HCT116 (cell line): Measurements from ENCODE around the gene GSDMA.

Experiments used
- CEBPB ChIP-seq: IDR thresholded peaks from 2 replicates; pipeline ENCODE4 v1.6.1; 2012; ENCODE audit warnings: low read depth
- EZH2 ChIP-seq: fragments of 200-600 bp; sonication (generic); IDR thresholded peaks from 2 replicates; pipeline ENCODE4 v1.6.1; 2017; ENCODE audit warnings: antibody characterized with exemption, mixed run types
- EZH2phosphoT487 ChIP-seq: fragments of 200-600 bp; IDR thresholded peaks from 2 replicates; pipeline ENCODE4 v1.6.1; 2018; ENCODE audit warnings: antibody characterized with exemption, borderline replicate concordance
- POLR2A ChIP-seq: IDR thresholded peaks from 2 replicates; pipeline ENCODE4 v1.7.0; 2011; ENCODE audit warnings: borderline replicate concordance; ENCODE audit not compliant: insufficient read depth, insufficient read length; ENCODE audit errors: extremely low read depth
- POLR2AphosphoS5 ChIP-seq: IDR thresholded peaks from 2 replicates; pipeline ENCODE4 v1.6.1; 2011; ENCODE audit warnings: mild to moderate bottlenecking, low read depth, low read length, moderate library complexity
- RAD21 ChIP-seq: IDR thresholded peaks from 2 replicates; pipeline ENCODE4 v1.6.1; 2012; ENCODE audit warnings: low read depth, mild to moderate bottlenecking
- SP1 ChIP-seq: IDR thresholded peaks from 2 replicates; pipeline ENCODE4 v1.6.1; 2012; ENCODE audit warnings: low read depth
- TF ChIP-seq, protein P1 (sequence below), 3 experiments: fragments of 200-600 bp in 1 of 3; sonication (generic) in 1 of 3; IDR thresholded peaks in 2 of 3; conservative IDR thresholded peaks in 1 of 3; 2 replicates each; pipeline ENCODE4 v1.5.1; 2012 to 2017; ENCODE audit warnings: low read depth in 2 of 3, low read length in 2 of 3, antibody characterized with exemption in 1 of 3, borderline replicate concordance in 1 of 3, control low read depth in 1 of 3, mild to moderate bottlenecking in 1 of 3, mixed read lengths in 1 of 3, mixed run types in 1 of 3, moderate library complexity in 1 of 3; ENCODE audit not compliant: insufficient read depth in 1 of 3
- TF ChIP-seq, protein P2 (sequence below): IDR thresholded peaks from 2 replicates; pipeline ENCODE4 v1.6.1; 2012; ENCODE audit warnings: low read depth
- TF ChIP-seq, protein P3 (sequence below): IDR thresholded peaks from 2 replicates; pipeline ENCODE4 v1.6.1; 2012
- TF ChIP-seq, protein P4 (sequence below): IDR thresholded peaks from 2 replicates; pipeline ENCODE4 v1.6.1; 2012

DNA sequence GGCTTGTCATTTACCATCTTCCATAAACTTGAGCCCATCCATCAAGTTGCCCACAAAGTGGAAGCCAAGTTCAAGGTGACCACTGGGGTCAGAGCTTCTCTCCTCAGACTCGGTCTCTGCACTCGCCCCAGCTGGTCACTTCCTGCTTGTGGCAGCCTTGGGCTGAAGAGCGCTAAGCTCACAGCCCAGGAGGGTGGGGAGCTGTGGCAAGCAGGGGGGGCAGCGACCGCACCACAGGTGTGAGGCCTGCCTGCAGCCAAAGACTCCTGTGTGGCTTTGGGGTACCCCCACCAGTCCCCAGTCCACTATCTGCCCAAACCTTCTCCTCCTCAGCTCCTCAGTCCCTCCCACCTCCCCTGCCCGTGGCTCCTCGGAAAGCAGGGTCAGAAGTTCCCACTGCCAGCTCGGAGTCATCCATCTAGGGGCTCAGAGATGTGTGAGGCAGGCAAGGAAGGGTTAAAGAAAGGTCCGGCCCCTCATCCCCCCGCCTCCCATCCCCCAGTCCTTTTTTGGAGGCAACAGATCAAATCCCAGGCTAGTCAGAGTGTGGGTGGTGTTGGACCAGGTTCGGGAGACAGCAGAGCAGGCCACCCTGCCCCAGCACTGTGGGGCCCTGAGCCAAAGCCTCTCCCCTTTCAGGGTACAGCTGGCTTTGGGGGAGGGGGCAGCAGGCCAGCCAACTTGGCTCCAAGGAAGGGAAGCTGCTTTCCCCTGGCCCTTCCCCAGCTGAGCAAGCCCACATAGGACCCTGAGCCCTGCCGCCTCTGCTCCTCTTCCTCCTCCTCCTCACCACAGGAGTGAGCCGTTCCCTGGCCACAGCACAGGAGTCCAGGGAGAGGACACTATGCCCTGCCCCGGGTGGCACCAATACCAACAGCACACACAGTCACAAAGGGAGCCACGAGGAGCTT lies 55.7 kb downstream of the GSDMA start:
- TF ChIP-seq, protein P1, sequence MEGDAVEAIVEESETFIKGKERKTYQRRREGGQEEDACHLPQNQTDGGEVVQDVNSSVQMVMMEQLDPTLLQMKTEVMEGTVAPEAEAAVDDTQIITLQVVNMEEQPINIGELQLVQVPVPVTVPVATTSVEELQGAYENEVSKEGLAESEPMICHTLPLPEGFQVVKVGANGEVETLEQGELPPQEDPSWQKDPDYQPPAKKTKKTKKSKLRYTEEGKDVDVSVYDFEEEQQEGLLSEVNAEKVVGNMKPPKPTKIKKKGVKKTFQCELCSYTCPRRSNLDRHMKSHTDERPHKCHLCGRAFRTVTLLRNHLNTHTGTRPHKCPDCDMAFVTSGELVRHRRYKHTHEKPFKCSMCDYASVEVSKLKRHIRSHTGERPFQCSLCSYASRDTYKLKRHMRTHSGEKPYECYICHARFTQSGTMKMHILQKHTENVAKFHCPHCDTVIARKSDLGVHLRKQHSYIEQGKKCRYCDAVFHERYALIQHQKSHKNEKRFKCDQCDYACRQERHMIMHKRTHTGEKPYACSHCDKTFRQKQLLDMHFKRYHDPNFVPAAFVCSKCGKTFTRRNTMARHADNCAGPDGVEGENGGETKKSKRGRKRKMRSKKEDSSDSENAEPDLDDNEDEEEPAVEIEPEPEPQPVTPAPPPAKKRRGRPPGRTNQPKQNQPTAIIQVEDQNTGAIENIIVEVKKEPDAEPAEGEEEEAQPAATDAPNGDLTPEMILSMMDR (IDR thresholded peaks at IDR 0.05 in 2 of 3, conservative IDR thresholded peaks at IDR 0.05 in 1 of 3; ENCODE audit: borderline replicate concordance in 1 of 3, insufficient read depth in 1 of 3, low read depth in 2 of 3, low read length in 2 of 3): no peak
- TF ChIP-seq RAD21 (no peak), EZH2 (no peak), POLR2AphosphoS5 (no peak), CEBPB (no peak), POLR2A (no peak), EZH2phosphoT487 (no peak), SP1 (no peak)
- TF ChIP-seq, protein P2, sequence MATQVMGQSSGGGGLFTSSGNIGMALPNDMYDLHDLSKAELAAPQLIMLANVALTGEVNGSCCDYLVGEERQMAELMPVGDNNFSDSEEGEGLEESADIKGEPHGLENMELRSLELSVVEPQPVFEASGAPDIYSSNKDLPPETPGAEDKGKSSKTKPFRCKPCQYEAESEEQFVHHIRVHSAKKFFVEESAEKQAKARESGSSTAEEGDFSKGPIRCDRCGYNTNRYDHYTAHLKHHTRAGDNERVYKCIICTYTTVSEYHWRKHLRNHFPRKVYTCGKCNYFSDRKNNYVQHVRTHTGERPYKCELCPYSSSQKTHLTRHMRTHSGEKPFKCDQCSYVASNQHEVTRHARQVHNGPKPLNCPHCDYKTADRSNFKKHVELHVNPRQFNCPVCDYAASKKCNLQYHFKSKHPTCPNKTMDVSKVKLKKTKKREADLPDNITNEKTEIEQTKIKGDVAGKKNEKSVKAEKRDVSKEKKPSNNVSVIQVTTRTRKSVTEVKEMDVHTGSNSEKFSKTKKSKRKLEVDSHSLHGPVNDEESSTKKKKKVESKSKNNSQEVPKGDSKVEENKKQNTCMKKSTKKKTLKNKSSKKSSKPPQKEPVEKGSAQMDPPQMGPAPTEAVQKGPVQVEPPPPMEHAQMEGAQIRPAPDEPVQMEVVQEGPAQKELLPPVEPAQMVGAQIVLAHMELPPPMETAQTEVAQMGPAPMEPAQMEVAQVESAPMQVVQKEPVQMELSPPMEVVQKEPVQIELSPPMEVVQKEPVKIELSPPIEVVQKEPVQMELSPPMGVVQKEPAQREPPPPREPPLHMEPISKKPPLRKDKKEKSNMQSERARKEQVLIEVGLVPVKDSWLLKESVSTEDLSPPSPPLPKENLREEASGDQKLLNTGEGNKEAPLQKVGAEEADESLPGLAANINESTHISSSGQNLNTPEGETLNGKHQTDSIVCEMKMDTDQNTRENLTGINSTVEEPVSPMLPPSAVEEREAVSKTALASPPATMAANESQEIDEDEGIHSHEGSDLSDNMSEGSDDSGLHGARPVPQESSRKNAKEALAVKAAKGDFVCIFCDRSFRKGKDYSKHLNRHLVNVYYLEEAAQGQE: no peak
- TF ChIP-seq, protein P3, sequence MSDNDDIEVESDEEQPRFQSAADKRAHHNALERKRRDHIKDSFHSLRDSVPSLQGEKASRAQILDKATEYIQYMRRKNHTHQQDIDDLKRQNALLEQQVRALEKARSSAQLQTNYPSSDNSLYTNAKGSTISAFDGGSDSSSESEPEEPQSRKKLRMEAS: no peak
- TF ChIP-seq, protein P4, sequence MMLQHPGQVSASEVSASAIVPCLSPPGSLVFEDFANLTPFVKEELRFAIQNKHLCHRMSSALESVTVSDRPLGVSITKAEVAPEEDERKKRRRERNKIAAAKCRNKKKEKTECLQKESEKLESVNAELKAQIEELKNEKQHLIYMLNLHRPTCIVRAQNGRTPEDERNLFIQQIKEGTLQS: no peak
